Measurements from ENCODE around the gene SLC22A23. TPM values are rescaled to one million over a fixed set of nuclear protein-coding genes. Genes with fewer than 3 reads are reported as not detected.

SLC22A23 gene
- total RNA-seq, 1 donor from 2014 or later, result 102 TPM

DNA sequence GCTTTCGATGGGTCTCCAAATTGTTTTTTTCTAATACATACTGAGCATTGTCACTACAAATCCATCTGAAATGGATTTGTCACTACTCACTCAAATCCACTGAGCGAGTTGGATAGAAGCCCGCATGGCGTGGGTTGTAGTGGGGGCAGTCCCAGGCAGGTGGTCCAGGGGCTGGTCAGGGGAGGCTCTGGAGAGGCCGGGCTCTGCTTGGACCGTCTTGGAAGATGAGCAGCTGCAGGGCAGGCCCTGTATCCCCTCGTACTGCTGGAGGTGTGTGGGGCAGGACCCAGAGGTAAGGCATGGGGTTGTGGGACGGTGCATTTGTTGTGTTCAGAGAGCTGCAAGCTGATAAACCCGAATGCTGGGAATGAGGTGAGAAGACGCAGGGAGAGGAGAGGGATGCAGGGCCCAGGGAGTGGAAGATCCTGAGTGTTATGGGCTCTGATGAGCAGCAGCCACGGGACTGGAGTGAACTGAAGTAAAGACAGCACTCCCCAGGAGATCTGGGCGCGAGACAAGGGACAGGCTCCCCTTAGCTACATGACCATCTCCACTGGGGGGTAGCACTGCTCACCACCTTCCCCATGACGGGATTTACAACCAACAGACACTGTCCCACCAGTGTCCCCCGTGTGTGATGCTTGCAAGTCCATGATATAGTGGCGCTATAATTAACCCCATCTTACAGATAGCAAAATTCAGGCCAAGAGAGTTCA, 152.2 kb downstream of the SLC22A23 start:
- peaks cover 3% of the 10 kb centered on the region for H3K27me3 Mint-ChIP-seq (ENCODE audit: unreplicated experiment)
- H3K36me3 Mint-ChIP-seq (ENCODE audit: unreplicated experiment), result peaks cover 26% of the 10 kb centered on the region
- H3K9me3 Mint-ChIP-seq (ENCODE audit: unreplicated experiment), result peaks cover 5% of the 10 kb centered on the region
- DNase-seq, result peak; percentile 6
- H3K4me1 Mint-ChIP-seq (ENCODE audit: low read depth, unreplicated experiment), result peaks cover 8% of the 10 kb centered on the region
- TF ChIP-seq, protein P1, sequence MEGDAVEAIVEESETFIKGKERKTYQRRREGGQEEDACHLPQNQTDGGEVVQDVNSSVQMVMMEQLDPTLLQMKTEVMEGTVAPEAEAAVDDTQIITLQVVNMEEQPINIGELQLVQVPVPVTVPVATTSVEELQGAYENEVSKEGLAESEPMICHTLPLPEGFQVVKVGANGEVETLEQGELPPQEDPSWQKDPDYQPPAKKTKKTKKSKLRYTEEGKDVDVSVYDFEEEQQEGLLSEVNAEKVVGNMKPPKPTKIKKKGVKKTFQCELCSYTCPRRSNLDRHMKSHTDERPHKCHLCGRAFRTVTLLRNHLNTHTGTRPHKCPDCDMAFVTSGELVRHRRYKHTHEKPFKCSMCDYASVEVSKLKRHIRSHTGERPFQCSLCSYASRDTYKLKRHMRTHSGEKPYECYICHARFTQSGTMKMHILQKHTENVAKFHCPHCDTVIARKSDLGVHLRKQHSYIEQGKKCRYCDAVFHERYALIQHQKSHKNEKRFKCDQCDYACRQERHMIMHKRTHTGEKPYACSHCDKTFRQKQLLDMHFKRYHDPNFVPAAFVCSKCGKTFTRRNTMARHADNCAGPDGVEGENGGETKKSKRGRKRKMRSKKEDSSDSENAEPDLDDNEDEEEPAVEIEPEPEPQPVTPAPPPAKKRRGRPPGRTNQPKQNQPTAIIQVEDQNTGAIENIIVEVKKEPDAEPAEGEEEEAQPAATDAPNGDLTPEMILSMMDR (IDR thresholded peaks at IDR 0.05; ENCODE audit: partially characterized antibody, unreplicated experiment), result no peak
- peak overlapping the region; percentile 52 for H3K27ac Mint-ChIP-seq (ENCODE audit: unreplicated experiment)
- no peak overlapping the region for H3K4me3 Mint-ChIP-seq (ENCODE audit: unreplicated experiment)

DNA sequence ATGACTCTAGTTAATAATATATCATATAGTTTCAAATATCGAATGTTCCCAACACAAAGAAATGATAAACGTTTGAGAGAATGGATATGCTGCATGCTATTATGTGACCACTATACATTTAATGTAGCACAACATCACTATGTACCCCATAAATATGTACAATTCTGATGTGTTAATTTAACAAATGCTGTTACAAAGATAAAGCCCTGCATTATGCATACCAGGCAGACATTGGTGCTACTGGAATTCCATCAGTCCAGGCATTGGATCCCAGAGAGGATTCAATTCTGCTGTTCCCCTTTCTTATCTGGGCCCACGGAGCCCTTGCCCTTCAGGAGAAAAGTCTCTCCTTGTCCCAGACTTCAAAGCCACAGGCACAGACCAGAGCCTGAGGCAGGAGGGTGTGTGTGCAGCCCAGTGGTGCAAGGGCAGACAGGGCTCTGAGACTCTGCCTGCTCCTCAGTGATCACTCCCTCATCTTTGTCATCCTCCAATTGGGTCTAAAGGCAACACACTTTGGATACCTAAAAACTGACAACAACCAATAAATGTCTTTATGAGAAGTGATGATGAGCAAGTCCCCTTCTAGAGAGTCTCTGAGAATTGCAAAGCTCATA, 152.9 kb downstream of the SLC22A23 start:
- Mint-ChIP-seq H3K27me3 (ENCODE audit: unreplicated experiment) (peaks cover 3% of the 10 kb centered on the region), H3K4me3 (ENCODE audit: unreplicated experiment) (no peak overlapping the region), H3K9me3 (ENCODE audit: unreplicated experiment) (peaks cover 5% of the 10 kb centered on the region), H3K4me1 (ENCODE audit: low read depth, unreplicated experiment) (peaks cover 5% of the 10 kb centered on the region), H3K27ac (ENCODE audit: unreplicated experiment) (no peak overlapping the region), H3K36me3 (ENCODE audit: unreplicated experiment) (peaks cover 26% of the 10 kb centered on the region)
- DNase-seq, result peak; percentile 2
- TF ChIP-seq, protein P1 (IDR thresholded peaks at IDR 0.05; ENCODE audit: partially characterized antibody, unreplicated experiment), result no peak

DNA sequence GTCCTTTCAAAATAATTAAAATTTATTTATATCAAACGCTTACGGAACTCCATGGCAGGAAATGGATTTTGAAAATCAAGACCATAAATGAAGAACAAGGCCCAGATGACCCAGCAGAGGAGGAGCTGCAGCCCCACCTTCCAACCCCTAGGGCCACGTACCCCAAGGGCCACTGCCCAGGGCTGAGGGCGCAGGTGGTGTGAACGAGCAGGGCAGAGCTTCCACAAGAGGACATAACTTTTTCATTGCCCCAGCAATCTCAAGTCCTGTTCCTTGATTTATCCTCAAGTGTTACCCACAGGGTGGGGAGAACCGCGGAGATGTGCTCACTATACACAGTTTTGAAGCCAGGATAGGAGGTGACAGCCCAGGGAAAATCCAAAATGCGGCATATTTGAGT, 155.3 kb downstream of the SLC22A23 start:
- Mint-ChIP-seq H3K4me3 (ENCODE audit: unreplicated experiment) (no peak overlapping the region), H3K27ac (ENCODE audit: unreplicated experiment) (no peak overlapping the region), H3K9me3 (ENCODE audit: unreplicated experiment) (peaks cover 8% of the 10 kb centered on the region), H3K36me3 (ENCODE audit: unreplicated experiment) (peaks cover 18% of the 10 kb centered on the region), H3K4me1 (ENCODE audit: low read depth, unreplicated experiment) (peaks cover 18% of the 10 kb centered on the region), H3K27me3 (ENCODE audit: unreplicated experiment) (no peaks in the 10 kb centered on the region)
- peak; percentile 2 for DNase-seq
- TF ChIP-seq, protein P1 (IDR thresholded peaks at IDR 0.05; ENCODE audit: partially characterized antibody, unreplicated experiment), result no peak

DNA sequence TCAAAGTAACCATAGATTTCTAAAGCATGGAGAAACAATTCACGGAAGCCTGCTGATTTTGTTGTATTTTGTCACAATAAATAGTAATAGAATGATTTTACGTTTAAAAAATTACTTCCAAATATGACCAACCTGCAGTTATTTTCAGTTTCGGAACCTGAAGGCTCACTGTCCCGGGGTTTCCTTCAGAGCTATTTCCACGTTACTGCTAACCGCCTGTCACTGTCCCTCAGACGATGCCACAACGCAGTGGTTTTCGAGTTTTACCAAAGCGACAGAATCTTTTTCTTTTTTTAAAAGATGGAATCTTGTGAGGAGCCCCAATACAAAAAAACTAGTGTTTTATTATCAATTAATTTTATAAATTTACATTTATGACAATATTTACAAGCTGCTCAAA, 157.6 kb downstream of the SLC22A23 start:
- Mint-ChIP-seq H3K9me3 (ENCODE audit: unreplicated experiment) (peaks cover 16% of the 10 kb centered on the region), H3K4me3 (ENCODE audit: unreplicated experiment) (no peak overlapping the region)

More for the DNA sequence above, 157.6 kb downstream of the SLC22A23 start:
- TF ChIP-seq, protein P1 (IDR thresholded peaks at IDR 0.05; ENCODE audit: partially characterized antibody, unreplicated experiment), result no peak
- Mint-ChIP-seq H3K27ac (ENCODE audit: unreplicated experiment) (no peak overlapping the region), H3K27me3 (ENCODE audit: unreplicated experiment) (peaks cover 9% of the 10 kb centered on the region), H3K4me1 (ENCODE audit: low read depth, unreplicated experiment) (peaks cover 33% of the 10 kb centered on the region), H3K36me3 (ENCODE audit: unreplicated experiment) (peaks cover 4% of the 10 kb centered on the region)
- DNase-seq, result no peak

All from glutamatergic neuron (in vitro differentiated cells).